ENCODE data around the gene CHSY3.
"Not testable (repeated sequence)": the region's sequence is repeated elsewhere in the genome, so short reads cannot be mapped to it uniquely, and the experiment has no call there.

The CHSY3 gene

DNA sequence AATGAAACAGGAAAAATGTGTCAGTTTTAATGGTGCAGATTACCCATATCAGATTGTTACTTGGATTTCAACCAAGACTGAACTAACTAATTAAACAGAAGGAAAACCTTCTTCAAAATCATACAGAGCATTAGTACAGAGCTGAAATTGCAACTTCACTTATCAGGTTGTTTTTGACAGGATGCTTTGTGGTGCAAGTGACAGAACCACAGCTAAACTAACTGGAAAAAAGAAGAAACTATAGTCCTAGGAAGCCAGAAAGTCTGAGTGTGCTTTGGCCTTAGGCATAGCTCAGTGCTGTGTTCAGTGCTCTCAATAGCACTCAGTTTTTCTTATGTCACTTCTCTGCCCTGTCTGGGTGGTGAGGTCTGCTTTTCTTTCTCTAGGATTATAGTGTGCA lies 267.4 kb downstream of the CHSY3 start:
- DNase-seq, result no peak

DNA sequence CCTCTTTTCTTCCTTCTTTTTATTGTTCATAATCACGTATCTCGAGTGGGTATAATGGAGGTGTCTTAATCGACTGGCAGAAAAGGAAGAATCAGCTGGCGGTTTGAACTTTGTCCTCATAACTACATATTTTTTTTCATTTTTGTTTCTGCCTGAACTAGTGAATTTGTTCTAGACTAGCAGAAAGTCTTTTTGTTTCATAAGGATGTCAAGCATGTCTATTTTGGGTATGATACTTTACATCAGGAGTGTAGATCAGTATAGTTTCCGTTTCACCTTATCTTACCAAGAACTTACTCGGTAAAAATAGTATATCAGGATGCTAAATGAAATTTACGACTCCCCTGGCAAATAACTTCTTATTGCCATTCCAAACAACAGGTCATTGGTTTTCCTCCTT lies 278.9 kb downstream of the CHSY3 start:
- no peak for DNase-seq

DNA sequence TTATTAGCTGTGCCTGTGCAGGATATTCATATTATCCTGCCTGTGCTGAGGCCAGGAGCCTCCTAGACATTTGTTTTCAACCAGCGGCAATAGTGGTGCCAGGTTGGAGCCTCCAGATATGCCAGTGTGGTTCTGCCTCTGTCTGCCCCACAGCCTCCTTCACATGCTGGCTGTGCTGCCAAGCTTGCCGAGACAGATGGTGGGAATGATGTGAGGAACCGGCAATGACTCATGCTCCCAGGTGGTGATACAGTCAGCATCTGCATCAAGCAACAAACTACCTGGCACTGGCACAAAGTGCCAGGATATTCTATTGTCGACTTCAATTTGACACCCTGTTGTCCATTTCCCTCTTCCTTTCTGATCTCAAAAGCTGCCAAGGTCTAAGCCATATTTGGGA lies 285.7 kb downstream of the CHSY3 start:
- no peak for DNase-seq

- no peak for DNase-seq
Measured at GRCh38 chr5:130198927-130199326, 294.7 kb downstream of the CHSY3 start.

DNA sequence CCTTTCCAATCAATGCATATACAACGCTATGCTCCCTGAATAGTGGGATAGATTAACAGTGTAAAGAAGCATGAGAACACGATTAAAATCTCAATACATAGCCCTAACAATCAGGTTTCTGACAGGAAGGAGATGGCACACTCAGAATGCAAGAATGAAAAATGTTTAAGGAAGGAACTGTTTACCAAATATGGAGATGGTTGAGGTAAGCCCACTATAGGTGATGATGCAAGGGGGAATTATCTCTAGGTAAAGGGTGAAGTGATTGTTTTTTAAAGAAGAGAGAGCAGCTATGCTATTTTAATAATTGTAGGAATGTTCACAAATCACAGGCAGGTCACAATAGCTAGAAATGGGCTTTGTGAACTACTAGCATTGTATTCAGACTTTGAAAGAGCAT lies 302.4 kb downstream of the CHSY3 start:
- DNase-seq, result no peak

DNA sequence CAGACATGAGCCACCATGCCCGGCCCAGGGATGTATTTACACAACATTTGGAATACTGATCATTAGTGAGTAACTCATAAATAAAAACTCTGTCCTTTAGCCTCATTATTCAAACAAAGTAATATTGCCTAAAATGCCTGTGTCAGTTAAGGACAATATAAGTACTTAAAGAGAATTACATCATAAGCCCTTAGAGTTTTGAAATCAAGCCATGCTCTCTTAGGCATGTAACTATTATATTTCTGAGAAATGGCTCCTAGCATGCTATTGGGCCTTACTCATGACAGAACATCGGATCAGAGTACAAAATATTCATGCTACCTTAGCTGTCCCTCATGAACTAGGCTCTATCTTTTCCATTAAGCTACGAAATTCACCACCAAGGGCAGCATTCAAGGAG lies 309.3 kb downstream of the CHSY3 start:
- DNase-seq, result no peak

DNA sequence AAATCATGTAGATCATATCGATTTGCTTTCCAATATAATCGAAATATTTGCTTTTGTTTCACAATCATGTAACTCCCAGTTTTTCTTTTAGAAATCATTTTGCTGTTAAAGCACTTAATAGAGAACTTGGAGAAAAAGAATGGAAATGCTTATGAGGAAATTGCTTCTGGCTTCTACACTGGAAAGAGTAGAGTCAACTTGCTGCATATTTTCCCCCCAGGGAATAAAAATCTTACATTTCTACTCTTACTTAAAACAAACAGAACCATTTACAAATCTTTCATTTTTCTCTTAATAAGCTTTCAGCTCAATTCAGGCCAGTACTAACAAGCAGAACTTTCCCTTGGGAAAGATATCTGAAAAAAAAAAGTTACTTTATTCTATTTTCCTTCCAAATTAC lies 312.0 kb downstream of the CHSY3 start:
- no peak for DNase-seq

DNA sequence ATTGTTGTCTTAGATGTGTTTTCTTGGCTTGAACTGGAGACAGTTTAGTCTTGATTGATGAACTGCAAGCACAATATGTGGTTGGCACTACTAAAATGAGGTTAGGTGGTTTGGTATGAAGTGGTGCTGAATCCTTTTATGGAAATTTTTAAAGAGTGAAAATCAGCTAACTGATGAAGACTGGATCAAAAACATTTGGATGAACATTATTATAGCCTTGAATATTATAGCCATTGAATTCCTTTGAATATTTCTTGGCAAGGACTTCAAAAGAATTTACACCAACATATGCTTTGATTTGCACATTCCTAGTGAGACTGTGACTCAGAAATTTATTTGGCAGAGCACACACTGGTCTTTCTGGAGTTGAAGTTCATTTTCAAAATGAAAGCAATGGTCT lies 318.3 kb downstream of the CHSY3 start:
- no peak for DNase-seq

DNA sequence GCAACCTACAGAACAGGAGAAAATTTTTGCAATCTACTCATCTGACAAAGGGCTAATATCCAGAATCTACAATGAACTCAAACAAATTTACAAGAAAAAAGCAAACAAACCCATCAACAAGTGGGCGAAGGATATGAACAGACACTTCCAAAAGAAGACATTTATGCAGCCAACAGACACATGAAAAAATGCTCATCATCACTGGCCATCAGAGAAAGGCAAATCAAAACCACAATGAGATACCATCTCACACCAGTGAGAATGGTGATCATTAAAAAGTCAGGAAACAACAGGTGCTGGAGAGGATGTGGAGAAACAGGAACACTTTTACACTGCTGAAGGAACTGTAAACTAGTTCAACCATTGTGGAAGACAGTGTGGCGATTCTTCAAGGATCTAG lies 322.3 kb downstream of the CHSY3 start:
- DNase-seq, result not testable (repeated sequence)

- no peak for DNase-seq
Measured at GRCh38 chr5:130227699-130228098, 323.4 kb downstream of the CHSY3 start.

- no peak for DNase-seq
Measured at GRCh38 chr5:130231786-130232185, 327.5 kb downstream of the CHSY3 start.

GRCh38 chr5:130234816-130235215 lies 330.6 kb downstream of the CHSY3 start:
- DNase-seq, result no peak
